NOMO-1 (cell line): ENCODE results near the gene CHMP1B.
"Not testable (repeated sequence)": the region's sequence is repeated elsewhere in the genome, so short reads cannot be mapped to it uniquely, and the experiment has no call there.

ENCODE experiments used
- DNase-seq, 2 experiments: peaks; one replicate each; lab custom pipeline; 2025; ENCODE audit not compliant: unreplicated experiment in 2 of 2; lab: John Stamatoyannopoulos, UW

CHMP1B gene

DNA sequence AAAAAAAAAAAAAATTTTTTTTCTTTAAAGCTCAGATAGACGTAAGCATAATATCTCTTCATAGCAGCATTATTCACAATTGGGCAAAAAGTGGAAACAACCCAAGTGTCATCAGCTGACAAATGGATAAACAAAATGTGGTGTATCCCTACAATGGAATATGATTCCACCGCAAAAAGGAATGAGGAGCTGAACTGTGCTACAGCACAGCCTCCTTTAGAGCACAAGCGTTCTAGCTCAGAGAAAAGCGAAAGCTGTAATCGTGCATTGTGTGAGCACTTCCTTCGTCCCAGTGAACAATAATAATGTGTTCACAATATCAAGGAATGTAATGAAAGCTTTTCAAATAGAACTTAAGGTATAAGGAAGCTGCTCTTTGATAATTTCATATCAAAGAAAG lies 11.7 kb upstream of the CHMP1B start:
- no peak for DNase-seq

DNA sequence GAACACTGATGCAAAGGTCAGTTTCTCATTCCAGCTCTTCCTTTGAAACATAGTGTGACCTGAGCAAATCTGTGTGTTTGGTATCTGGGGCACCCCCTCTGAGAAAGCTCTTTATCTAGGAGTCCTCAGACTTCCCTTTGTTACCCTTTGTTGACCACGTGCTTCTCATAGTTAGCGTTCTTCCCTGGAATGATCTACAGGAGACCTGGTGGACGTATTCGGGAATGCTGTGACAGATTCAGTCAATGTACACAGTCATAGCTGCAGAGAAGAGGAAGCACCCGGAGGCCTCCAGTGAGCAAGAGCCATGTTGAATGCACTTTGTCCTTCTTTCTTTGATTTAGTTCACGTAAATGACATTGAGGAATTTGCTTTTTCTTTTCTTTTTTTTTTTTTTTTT lies 10.7 kb upstream of the CHMP1B start:
- no peak for DNase-seq

DNA sequence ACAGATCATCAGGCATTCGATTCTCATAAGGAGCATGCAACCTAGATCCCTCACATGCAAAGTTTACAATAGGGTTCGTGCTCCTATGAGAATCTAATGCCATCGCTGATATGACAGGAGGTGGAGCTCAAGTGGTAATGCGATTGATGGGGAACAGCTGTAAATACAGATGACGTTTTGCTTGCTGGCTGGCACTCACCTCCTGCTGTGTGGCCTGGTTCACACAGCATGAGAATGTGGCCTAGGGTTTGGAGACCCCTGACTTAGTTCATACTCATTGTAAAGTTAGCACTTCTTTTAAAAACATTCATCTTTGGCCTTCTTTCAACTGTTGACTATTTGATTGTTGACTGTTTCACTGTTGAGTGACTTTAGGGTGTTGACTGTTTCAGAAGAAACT lies 8.7 kb upstream of the CHMP1B start:
- no peak for DNase-seq

DNA sequence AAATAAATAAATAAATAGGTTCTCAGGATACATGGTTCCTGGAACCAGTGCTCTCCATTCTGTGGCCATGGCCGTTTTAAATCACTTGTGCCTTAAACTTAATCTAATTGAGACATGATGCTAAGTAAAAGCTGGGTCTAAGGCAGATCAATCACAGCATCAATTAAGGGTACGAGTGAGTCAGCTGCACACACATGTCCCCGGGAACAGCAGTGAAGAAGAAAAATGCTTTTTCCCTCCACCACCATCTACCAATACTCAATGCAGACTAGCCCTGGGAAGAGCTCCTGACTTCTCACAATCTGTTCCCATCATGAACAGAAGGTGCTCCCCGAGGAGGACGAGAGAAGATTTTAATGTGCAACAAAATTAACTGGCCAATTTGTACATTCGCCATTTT lies 6.8 kb upstream of the CHMP1B start:
- no peak for DNase-seq

DNA sequence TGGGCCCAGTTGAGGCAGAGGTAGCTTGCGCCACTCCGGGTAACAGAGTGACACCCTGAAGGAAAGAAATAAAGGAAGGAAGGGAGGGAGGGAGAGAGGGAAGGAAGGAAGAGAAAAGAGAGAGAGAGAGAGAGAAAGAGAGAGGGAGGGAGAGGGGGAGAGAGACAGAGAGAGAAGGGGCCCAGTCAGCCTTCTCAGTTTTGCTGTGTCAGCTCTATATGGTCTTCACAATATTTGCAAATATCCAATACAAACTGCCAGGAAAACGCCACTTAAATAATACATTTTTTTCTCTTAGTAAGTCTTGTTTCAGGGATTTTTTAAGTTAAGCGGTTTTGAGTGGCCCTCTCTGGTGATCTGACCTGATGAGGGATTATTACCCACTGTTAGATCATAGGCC lies 5.6 kb upstream of the CHMP1B start:
- no peak for DNase-seq

DNA sequence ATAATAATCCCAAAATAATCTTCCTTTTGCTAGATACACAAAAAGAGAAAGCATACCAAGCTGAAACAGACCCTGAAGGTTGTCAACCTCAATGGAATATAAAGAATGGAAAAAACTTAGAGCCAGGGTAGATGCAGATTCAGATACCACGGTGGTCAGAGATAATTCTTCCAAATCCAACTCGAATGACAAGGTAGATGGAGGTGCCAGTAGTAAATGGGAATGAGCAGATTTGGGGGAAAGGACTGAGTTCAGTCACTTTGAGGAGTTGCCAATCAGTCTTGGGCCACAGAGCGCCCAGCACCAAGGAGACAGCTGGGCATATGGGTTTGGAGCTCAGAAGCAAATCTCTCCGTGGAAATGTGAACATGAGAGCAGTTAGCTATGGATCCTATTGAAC lies 3.4 kb upstream of the CHMP1B start:
- DNase-seq, result no peak

DNA sequence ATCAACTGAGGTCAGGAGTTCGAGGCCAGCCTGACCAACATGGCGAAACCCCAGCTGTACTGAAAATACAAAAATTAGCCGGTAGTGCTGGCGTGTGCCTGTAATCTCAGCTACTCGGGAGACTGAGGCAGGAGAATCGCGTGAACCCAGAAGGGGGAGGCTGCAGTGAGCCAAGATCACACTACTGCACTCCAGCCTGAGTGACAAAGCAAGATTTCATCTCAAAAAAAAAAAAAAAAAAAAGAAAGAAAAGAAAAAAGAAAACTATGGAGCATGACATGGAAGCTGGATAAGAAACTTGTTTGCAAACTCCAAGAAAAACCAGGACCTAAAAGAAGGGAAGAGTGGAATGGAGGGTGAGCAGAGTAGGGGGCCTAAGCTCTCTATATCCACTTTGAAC lies 1.9 kb upstream of the CHMP1B start:
- no peak for DNase-seq

DNA sequence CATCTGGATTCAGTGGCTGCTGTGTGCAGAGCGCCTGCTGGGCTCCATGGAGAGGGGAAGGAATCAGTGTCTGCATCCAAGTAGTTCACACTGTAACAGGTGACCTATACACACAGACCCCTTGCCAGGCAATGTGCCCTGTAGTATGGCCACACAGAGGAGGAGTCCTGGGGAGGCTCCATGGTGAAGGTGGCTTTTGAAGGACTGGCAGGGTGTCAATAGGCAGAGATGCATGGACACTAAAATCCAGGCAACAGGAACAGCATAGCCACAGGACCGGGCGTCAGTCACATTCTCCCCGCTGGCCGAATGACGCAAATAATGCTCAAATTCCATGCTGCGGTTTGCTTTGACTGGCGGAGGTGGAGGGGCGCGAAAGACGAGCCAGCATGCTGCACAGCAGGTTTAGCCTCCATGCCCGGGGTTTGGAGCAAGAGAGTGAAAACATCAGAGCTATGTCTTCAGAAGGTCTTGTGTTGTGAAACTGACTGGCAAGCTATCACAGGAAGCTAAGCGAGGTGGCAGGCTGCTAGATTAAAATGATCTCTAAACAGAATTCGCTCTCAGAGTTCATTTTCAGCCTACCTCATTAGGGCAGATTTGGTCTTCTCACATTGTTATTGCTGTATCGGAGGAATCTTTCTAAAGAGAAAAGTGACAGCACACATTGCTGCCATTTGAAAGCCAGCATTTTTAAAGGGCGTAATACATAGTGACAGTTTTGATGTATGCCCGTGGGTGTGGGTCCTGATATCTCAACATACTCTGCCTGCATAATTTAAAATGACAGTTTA lies 1.2 kb upstream of the CHMP1B start:
- DNase-seq, result peak; percentile 35 to 67

DNA sequence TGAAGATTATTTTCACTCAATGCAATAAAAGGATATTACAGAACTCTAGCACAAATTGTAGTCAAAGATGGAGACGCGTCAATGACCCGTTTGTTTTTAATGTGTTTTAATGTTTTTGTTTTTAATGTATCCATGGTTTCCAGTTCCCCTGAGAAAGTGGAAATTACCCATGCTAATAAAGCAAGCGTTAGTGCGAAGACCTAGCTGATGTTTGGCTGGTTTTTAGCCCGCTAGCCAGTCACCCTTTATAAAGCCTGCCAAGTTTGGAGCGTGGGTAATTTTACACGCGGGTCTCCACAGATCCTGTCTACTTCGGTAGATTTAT lies 430 bp upstream of the CHMP1B start:
- peak in 1 of 2 experiments; percentile 39 for DNase-seq

DNA sequence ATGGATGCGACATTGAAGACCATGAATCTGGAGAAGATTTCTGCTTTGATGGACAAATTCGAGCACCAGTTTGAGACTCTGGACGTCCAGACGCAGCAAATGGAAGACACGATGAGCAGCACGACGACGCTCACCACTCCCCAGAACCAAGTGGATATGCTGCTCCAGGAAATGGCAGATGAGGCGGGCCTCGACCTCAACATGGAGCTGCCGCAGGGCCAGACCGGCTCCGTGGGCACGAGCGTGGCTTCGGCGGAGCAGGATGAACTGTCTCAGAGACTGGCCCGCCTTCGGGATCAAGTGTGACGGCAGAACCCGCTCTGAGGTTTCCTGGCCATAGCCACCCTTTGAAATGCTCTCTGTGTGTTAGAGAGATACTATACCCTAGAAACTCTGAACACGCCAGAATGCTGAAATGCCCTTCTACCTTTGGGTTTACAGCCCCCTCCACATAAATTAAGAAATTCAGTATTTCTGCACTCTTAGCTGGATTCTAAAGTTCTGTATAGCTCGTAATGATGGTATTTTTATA lies 659 bp downstream of the CHMP1B start:
- DNase-seq, result peak; percentile 16 to 36

DNA sequence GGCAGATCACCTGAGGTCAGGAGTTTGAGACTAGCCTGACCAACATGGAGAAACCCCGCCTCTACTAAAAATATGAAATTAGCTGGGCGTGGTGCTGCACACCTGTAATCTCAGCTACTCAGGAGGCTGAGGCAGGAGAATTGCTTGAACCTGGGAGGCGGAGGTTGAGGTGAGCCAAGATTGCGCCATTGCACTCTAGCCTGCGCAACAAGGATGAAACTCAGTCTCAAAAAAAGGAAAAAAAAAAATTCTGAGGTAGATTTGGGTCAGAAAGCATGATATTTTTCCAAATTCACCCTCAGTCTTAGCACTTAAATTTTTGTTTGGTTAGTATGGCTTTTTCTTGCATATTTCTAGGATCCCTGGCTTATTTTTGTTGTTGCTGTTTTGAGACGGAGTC lies 3.3 kb downstream of the CHMP1B start:
- DNase-seq, result not testable (repeated sequence)

DNA sequence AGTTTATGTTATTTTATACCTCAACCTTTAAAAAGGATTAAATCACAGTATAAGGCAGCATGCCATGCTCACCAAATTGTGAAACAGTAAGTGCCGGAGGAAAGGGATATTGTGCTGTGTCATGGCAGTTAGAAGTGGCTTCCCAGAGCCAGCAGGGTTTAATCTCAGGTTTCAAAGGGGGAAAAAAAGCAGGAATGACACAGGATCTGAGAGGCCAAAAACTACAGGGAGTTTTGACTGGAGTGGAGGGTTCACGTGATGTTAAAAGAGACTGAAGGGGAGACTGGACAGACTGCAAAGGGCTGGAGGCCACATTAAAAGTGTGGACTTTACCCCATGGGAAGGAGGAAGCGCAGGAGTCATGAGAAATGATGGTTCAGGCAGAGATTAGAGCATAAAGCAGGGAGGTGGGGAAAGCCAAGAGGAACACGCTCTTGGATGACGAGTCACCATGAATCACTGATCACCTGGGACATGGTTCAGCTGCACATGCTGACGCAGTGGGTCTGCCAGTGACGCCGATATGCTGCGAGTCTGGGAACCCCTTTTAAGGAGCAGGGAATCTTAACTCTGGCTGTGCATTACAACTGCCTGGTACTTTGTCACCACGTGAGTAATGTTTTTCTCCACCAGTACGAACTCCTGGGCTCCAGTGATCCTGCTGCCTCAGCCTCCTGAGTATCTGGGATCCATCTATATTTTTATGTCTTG lies 6.1 kb downstream of the CHMP1B start:
- peak in 1 of 2 experiments; percentile 45 for DNase-seq

DNA sequence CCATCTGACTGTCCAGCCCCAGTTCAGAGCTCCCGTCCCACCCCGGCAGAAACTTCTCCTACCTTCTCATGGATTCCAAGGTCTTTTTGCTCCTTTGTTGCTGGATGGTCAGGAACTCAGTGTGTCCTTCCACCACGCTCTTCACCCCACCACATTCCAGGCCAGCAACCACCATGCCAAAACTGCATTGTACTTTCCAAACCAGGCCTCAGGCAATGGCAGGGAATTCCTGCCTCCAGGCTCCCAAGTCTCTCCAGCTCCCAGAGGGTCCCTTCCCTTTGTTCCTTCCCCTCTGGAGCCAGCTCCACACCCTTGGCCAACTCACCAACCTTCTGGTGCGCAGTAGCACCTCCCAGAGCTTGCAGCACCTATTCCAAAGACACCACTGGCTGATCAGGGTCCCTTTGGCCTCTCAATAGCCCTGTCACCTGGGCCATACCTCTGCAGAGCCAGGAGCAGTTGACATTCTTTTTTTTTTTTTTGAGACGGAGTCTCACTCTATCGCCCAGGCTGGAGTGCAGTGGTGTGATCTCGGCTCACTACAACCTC lies 8.1 kb downstream of the CHMP1B start:
- no peak for DNase-seq

DNA sequence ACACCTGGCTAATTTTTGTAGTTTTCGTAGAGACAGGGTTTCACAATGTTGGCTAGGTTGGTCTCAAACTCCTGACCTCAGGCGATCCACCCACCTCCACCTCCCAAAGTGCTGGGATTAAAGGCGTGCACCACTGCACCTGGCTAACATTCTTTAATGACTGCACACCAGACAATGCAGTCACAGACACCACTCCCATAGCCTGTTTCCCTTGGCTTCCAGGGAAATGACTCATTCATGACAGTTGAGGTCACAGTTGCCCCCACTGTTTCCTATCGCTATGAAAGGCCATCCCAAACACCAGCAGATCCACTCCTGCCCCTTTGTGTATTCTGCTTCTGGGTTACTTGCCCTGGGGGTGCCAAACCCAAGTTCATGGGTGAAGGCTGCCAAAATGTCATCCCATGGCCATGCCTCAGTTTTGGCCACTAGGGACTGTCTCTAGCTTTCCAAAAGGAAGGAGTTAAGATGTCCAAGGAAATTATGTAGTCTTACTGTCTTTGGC lies 8.7 kb downstream of the CHMP1B start:
- DNase-seq, result no peak

DNA sequence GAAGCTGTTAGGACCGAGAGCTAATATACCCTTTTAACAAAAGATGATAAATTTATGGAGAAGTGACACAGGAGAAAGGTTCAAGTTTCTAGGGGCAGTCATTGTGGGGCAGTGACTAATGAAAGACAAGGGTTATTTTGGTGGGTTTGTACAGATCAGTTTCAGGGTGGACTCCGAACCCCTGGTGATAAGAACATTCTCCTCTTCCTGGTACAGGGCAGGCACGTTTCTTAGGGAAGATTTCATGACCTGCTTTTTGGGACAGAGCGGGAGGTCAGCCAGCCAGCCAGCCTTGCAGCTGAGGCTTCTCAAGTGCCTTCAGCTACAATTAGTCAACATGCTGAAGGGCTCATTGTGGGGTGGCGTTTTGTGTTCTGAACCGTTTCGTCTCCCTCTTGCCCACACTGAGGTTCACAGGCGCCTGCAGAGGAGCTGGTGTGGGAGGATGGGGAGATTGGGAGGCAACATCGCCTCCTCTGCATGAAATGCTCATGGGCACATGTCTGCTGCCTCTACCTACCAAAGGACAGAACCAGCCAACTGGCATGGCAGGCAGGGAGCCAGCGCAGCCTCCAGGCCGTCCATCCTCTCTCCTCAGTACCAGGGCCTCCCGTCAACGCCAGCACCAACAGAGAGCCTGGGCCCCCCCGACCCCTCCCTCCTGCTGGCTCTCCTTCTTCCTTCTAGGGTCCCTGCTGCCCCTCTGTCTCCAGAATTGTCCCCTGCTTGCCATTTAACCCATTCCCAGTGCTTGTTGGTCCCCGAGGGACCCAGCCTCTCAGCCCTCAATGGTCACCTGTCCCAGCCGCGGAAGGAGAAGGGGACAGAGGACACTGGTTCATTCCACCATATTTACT lies 9.6 kb downstream of the CHMP1B start:
- no peak for DNase-seq

DNA sequence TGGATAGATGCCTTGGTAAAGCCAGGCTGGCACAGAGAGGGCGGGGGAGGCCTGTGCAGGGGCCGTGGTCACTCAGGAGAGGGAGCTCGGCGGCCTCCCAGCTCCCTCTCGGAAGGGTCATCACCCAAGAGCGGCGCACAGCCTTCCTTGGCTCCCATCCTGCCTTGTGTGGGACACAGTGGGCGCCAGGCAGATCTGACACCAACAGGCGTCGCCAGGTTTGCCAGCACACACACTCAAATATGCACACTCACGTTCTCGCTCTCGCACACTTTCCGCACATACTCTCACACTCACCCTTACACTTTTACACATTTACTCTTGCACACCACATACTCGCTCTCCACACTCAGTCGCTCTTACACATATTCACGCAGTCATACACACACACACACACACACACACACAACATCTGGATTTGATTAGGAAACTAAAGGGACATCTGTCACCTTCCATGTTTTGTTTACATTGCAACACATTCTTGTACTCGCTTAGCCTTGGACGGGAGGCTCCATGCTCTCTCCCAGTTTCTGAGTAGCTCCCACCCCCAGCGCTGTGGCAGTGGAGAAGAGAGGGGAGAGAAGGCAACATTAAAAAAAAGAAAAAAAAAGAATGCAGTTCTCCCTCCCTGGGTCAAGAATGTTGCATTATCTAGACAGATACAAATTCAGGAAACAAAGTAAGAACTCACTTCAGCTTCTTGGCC lies 10.5 kb downstream of the CHMP1B start:
- no peak for DNase-seq

DNA sequence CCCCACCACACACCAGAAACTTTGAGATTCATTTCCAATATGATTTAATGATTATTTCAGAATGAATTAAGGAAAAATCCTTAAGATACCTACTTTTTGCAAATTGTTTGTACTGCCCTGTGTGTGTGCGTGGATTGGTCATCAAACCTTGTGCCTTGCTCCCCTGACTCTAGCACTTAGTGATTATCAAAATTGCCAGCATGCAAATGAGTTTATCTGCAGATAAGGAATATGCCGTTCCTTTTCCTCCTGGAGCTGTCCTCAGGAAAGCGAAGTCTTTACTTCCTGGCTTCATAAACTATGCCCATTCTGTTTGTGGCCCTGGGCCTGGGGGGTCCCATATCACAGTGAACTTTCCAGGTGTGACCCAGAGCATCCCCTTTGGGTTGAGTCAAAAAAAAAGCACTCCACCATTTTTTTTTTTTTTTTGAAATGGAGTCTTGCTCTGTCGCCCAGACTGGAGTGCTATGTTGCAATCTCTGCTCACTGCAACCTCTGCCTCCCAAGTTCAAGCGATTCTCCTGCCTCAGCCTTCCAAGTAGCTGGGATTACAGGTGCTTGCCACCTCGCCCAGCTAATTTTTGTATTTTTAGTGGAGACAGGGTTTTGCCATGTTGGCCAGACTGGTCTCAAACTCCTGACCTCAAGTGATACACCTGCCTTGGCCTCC lies 11.4 kb downstream of the CHMP1B start:
- DNase-seq, result no peak

DNA sequence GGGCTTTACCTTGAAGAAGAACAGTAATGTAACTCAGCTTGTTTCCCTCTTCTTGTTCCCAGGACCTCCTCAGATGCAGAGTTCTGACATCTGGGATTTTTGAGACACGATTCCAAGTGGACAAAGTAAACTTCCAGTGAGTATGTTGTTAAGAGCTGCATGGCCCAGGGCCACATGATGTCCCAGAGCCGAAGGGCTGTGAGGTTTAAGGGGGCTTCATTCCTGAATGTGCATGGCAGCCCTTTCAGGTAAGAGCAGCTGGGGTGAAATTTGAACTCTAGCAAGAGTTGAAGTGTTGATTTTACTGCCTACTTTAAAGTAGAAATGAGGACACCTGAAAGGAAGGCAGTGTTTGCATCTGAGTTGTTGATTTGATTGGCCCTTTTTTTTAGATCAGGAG lies 13.3 kb downstream of the CHMP1B start:
- DNase-seq, result no peak

DNA sequence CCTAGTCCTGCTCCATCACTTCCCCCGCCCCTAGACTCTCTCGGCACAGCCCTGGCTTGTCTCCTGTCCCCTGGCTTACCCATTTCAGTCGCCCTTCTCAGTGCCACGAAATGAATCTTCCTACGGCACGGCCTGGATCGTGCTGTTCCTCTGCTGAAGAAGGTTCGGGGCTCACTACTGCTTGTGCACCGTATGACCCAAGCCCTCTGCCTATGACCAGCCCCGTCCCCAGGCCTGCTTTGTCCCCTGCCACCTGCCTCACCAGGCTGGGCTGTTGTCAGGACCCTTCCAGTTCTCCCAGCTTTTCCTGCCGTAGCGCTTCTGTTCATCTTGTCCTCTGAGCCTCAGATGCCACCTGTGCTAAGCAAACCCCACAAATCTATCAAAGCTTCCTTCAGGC lies 13.9 kb downstream of the CHMP1B start:
- no peak for DNase-seq

DNA sequence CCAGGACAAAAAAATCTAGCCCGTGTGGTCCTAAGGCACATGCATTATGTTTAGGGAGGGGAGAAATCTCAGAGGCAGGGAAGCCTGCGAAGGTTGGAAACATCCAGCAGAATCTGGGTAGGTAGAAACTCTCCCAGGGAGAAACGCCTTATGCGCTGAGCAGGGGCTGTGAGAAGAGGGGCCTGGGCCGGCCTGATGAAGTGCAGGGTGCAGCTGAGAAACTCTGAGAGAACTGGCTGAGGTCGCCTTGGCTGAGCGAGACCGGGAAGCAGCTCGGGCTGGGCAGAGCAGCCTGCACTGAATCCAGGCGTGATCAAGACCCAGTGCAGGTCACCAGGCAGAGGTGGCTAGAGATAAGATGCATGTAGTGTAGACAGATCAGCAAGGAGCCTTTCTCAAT lies 15.1 kb downstream of the CHMP1B start:
- no peak for DNase-seq
